ENCODE data around the gene ZNF784.
A peak's percentile ranks its signal among the peaks of the same experiment; 100 is the strongest.

ZNF784 gene

DNA sequence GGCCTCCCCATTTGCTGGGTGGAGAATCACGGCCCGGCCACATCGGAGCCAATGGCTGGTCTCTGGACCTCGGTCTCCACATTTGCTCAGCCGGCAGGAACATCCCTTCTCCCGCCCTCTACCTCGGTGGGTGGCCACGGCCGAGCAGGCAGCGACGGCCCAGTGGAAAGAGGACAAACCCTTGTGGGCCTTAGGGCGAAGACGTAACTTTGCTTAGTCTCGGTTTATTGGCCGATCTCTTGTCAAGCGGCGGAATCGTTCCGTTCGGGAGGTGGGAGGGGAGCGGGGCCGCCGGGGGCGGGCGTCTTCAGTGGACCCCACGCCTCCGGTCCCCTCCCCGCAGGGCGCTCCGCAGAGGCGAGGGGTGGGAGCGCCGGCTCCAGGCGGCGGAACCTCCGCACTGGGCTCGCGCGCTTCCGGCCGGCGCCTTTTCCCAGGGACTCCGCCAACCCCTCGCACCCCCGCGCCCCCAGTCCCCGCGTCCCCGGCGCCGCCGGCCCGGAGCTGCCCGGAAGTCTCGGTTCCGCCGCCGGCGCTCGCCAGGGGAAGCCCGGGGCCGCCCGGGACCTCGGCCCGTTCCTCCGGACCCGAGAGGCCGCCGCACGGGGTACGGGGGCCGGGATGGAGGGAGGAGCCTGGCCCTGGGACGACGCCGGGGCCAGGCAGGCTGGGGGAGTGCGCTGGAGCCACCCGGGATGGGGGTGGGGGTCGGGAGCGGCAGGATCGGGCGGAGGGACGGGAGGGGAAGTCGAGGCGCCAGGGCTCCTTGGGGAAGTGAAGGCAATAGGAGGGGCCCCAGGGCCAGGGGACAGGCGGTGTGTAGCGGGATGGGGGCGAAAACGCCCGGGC lies 16.4 kb upstream of the ZNF784 start, which contains the start of gene ZNF580:
TSS of gene ZNF580 (plus strand) at position 426 of the 849 bp plus-strand sequence. CDS start 1,507 bp downstream, outside the sequence.
- Histone ChIP-seq H3K4me1 (ENCODE audit: control insufficient read depth, insufficient read depth, low read length) (peaks cover 15% of the 10 kb centered on the region), H3K4me3 (ENCODE audit: low read depth, low read length) (peak within 1 kb of the TSS; percentile 91), H3K9me3 (ENCODE audit: control insufficient read depth, insufficient read depth, low read depth, low read length) (no peaks in the 10 kb centered on the region), H3K27me3 (ENCODE audit: control insufficient read depth, insufficient read depth, low read length) (no peaks in the 10 kb centered on the region), H3K27ac (ENCODE audit: low read depth, low read length) (peak within 1 kb of the TSS; percentile 72; the same call in 1 of the 2 replicates), H3K9ac (ENCODE audit: low read length) (peak within 1 kb of the TSS; percentile 89), H3K36me3 (ENCODE audit: control insufficient read depth, insufficient read depth, low read length) (peaks cover 15% of the 10 kb centered on the region)

DNA sequence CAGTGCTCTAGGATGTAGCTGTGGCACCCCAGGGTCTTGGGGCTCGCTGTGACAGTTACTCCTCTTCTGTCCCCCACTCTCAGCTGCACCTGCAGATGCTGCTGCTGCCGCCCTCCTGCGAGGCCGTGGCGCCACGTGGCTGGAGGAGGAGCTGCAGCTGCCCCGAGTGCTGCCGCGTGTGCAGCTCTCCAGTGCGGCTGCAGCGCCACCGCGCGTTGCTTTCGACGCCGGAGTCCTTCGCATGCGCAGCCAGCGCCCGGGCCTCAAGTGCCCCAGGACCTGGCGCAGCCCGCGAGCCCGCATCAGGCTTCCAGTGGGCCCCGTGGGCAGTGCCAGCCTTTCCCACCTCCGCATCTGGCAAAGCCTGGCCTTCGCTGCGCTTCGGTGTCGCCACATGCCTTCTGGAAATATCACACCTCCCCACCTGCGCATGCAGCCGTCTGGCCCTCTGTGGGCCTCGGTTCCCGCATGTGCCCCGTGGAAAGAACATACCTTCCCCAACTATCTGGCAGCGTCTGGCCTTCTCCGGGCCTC lies 15.7 kb upstream of the ZNF784 start:
- peaks cover 19% of the 10 kb centered on the region for H3K4me1 ChIP-seq (ENCODE audit: control insufficient read depth, insufficient read depth, low read length)
- peak overlapping the region; percentile 67 for H3K9ac ChIP-seq (ENCODE audit: low read length)

DNA sequence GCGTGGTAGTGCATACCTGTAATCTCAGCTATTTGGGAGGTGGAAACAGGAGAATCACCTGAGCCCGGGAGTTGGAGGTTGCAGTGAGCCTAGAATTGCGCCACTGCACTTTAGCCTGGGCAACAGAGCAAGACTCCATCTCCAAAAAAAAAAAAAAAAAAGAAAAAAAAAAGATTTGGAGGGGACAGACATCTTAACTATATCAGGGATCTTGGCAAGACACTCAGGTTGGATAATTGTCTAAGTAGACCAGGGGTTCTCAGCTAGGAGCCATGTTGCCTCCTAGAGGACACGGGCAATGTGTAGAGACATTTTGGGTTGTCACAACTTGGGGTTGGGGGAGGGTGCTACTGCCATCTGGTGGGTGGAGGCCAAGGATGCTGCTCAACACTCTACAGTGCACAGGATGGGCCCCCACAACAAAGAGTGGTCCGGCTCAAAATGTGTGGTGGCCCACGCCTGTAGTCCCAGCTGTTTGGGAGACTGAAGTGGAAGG lies 14.5 kb upstream of the ZNF784 start:
- Histone ChIP-seq H3K9ac (ENCODE audit: low read length) (no peak overlapping the region), H3K27ac (ENCODE audit: low read depth, low read length) (no peak overlapping the region), H3K27me3 (ENCODE audit: control insufficient read depth, insufficient read depth, low read length) (no peaks in the 10 kb centered on the region), H3K36me3 (ENCODE audit: control insufficient read depth, insufficient read depth, low read length) (no peaks in the 10 kb centered on the region), H3K4me1 (ENCODE audit: control insufficient read depth, insufficient read depth, low read length) (peaks cover 19% of the 10 kb centered on the region), H3K9me3 (ENCODE audit: control insufficient read depth, insufficient read depth, low read depth, low read length) (no peaks in the 10 kb centered on the region), H3K4me3 (ENCODE audit: low read depth, low read length) (no peak overlapping the region)

More for the DNA sequence above, 15.7 kb upstream of the ZNF784 start:
- H3K9me3 ChIP-seq (ENCODE audit: control insufficient read depth, insufficient read depth, low read depth, low read length), result no peaks in the 10 kb centered on the region
- H3K27ac ChIP-seq (ENCODE audit: low read depth, low read length), result peak overlapping the region; percentile 72; the same call in 1 of the 2 replicates
- H3K4me3 ChIP-seq (ENCODE audit: low read depth, low read length), result peak overlapping the region; percentile 91
- no peaks in the 10 kb centered on the region for H3K27me3 ChIP-seq (ENCODE audit: control insufficient read depth, insufficient read depth, low read length)
- peaks cover 8% of the 10 kb centered on the region for H3K36me3 ChIP-seq (ENCODE audit: control insufficient read depth, insufficient read depth, low read length)

DNA sequence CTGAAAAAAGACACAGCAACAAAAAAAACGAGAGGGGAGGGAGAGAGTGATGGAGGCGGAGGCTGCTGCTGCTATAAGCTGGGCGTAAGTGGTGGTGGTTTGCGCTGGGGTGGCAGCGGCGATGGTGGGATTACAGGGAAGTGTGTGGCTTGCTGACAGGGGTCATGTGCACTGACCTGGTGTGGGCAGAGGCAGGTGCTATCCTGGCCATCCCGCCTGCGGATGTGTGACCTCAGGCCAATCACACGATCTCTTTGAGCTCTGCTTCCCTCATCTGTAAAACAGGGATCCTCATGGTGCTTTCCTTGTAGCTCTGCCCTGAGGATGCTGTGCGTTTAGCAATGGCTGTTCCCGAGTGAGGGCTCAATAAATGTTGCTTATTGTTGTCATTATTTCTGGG lies 13.2 kb upstream of the ZNF784 start:
- Histone ChIP-seq H3K9me3 (ENCODE audit: control insufficient read depth, insufficient read depth, low read depth, low read length) (no peaks in the 10 kb centered on the region), H3K27ac (ENCODE audit: low read depth, low read length) (no peak overlapping the region), H3K4me1 (ENCODE audit: control insufficient read depth, insufficient read depth, low read length) (peaks cover 15% of the 10 kb centered on the region), H3K36me3 (ENCODE audit: control insufficient read depth, insufficient read depth, low read length) (no peaks in the 10 kb centered on the region), H3K4me3 (ENCODE audit: low read depth, low read length) (no peak overlapping the region), H3K27me3 (ENCODE audit: control insufficient read depth, insufficient read depth, low read length) (no peaks in the 10 kb centered on the region), H3K9ac (ENCODE audit: low read length) (no peak overlapping the region)

DNA sequence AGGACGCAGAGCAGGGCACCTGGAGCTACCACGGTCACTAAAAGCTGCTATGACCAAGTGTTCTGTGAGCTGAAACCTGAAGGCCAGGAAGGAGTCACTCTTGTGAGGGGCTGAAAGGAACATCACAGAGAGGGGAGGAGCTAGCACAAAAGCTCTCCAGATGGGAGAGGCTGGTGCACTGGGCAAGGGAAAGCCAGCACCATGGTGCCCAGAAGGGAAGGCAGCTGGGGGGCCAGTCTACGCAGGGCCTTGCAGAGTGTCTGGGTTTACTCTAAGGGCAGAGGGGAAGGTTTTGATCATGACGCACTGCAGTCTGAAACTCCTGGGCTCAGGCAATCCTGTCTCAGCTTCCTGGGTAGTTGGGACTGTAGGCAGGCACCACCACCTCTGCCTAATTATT lies 12.4 kb upstream of the ZNF784 start:
- Histone ChIP-seq H3K27ac (ENCODE audit: low read depth, low read length) (no peak overlapping the region), H3K4me1 (ENCODE audit: control insufficient read depth, insufficient read depth, low read length) (peaks cover 15% of the 10 kb centered on the region), H3K27me3 (ENCODE audit: control insufficient read depth, insufficient read depth, low read length) (no peaks in the 10 kb centered on the region), H3K36me3 (ENCODE audit: control insufficient read depth, insufficient read depth, low read length) (no peaks in the 10 kb centered on the region), H3K9ac (ENCODE audit: low read length) (no peak overlapping the region), H3K4me3 (ENCODE audit: low read depth, low read length) (peak overlapping the region; percentile 12; the same call in 1 of the 2 replicates), H3K9me3 (ENCODE audit: control insufficient read depth, insufficient read depth, low read depth, low read length) (no peaks in the 10 kb centered on the region)

DNA sequence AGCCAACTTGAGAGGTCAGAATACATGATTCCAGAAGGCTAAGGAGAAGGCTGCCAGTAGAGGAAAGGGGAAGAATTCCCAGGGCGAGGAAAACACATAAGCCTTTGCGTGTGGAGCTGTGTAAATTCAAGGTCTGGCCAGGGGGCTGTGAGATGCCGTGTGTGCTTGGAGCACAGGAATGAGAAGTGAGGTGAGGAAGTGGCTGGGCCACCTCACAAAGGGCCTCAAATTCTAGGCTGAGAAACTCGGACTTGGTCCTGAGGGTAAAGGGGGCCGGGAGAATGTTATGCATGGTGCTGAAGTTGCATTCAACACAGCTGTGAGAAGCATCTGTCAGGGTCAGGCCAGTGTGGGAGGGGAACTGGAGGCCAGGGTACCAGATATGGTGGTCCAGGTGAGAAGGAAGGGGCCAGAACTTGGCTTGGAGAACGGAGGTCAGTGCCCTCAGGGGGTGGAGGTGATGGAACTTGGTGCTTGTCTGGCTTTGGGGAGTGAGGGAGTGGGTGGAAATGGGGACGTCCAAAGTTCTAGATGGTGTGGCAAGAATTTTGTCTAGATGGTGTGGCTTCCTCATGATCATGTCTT lies 11.6 kb upstream of the ZNF784 start:
- Histone ChIP-seq H3K9me3 (ENCODE audit: control insufficient read depth, insufficient read depth, low read depth, low read length) (no peaks in the 10 kb centered on the region), H3K9ac (ENCODE audit: low read length) (peak overlapping the region; percentile 93), H3K4me1 (ENCODE audit: control insufficient read depth, insufficient read depth, low read length) (peaks cover 15% of the 10 kb centered on the region), H3K4me3 (ENCODE audit: low read depth, low read length) (peak overlapping the region; percentile 95), H3K27me3 (ENCODE audit: control insufficient read depth, insufficient read depth, low read length) (no peaks in the 10 kb centered on the region), H3K36me3 (ENCODE audit: control insufficient read depth, insufficient read depth, low read length) (no peaks in the 10 kb centered on the region), H3K27ac (ENCODE audit: low read depth, low read length) (no peak overlapping the region)

DNA sequence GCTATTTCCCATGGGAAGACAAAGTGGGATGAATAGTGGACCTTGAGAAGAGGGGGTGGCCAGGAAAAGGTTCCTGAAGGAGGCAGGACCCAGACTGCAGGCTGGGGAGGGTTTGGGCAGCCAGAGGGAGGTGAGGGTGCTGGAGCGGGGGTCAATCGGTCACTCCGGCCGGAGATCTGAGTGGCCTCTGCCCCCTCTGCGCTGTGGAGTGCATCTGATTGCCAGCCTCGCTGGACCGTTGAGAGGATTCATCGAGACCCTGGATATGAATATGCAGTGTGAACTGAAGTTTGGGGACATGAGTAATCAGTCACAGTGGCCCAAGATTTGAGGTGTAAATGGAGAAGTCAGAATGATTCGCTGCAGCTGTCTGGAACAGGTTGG lies 11.0 kb upstream of the ZNF784 start:
- Histone ChIP-seq H3K36me3 (ENCODE audit: control insufficient read depth, insufficient read depth, low read length) (no peaks in the 10 kb centered on the region), H3K4me3 (ENCODE audit: low read depth, low read length) (peak overlapping the region; percentile 95), H3K9ac (ENCODE audit: low read length) (peak overlapping the region; percentile 93), H3K4me1 (ENCODE audit: control insufficient read depth, insufficient read depth, low read length) (peaks cover 11% of the 10 kb centered on the region), H3K27me3 (ENCODE audit: control insufficient read depth, insufficient read depth, low read length) (no peaks in the 10 kb centered on the region), H3K27ac (ENCODE audit: low read depth, low read length) (peak overlapping the region; percentile 54; the same call in 1 of the 2 replicates), H3K9me3 (ENCODE audit: control insufficient read depth, insufficient read depth, low read depth, low read length) (no peaks in the 10 kb centered on the region)

DNA sequence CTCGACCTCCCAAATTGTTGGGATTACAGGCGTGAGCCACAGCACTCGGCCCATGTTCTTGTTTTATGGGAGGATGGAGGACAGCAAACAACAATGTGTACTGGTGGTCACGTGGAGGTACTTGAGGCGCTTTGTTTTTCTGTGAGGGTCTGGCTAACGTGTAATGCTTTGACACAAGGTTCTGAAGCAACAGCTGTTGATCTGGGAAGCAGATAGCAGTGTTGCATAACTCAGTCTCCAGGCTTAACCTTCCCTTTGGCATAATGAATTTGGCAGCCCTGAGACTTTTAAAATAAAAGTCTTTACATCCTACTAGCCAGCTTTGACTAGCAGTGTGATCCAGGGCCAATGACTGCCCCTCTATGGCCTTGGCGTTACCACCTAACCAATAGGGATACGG lies 9.5 kb upstream of the ZNF784 start:
- Histone ChIP-seq H3K4me3 (ENCODE audit: low read depth, low read length) (no peak overlapping the region), H3K27me3 (ENCODE audit: control insufficient read depth, insufficient read depth, low read length) (no peaks in the 10 kb centered on the region), H3K9ac (ENCODE audit: low read length) (no peak overlapping the region), H3K27ac (ENCODE audit: low read depth, low read length) (no peak overlapping the region), H3K36me3 (ENCODE audit: control insufficient read depth, insufficient read depth, low read length) (no peaks in the 10 kb centered on the region), H3K9me3 (ENCODE audit: control insufficient read depth, insufficient read depth, low read depth, low read length) (no peaks in the 10 kb centered on the region), H3K4me1 (ENCODE audit: control insufficient read depth, insufficient read depth, low read length) (peaks cover 9% of the 10 kb centered on the region)

DNA sequence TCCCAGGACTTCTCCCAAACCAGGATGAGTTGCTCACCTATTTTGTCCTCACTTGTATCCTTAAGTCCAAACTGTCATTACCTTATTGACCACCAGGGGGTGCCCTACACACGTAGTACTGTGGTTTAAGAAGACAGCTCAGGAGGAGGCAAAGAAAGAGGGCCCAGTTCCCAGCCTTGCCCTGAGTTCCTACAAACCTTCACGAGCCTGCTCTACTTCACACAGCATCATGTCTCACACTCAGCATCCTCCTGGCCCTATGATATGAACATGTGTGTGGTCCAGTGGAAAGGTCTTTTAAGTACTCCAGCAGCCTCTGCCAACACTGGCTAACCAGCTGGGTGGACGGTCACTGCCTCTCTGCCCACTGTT lies 8.1 kb upstream of the ZNF784 start:
- Histone ChIP-seq H3K4me3 (ENCODE audit: low read depth, low read length) (no peak overlapping the region), H3K9me3 (ENCODE audit: control insufficient read depth, insufficient read depth, low read depth, low read length) (no peaks in the 10 kb centered on the region), H3K4me1 (ENCODE audit: control insufficient read depth, insufficient read depth, low read length) (peaks cover 9% of the 10 kb centered on the region), H3K27me3 (ENCODE audit: control insufficient read depth, insufficient read depth, low read length) (no peaks in the 10 kb centered on the region), H3K27ac (ENCODE audit: low read depth, low read length) (no peak overlapping the region), H3K9ac (ENCODE audit: low read length) (no peak overlapping the region), H3K36me3 (ENCODE audit: control insufficient read depth, insufficient read depth, low read length) (no peaks in the 10 kb centered on the region)

DNA sequence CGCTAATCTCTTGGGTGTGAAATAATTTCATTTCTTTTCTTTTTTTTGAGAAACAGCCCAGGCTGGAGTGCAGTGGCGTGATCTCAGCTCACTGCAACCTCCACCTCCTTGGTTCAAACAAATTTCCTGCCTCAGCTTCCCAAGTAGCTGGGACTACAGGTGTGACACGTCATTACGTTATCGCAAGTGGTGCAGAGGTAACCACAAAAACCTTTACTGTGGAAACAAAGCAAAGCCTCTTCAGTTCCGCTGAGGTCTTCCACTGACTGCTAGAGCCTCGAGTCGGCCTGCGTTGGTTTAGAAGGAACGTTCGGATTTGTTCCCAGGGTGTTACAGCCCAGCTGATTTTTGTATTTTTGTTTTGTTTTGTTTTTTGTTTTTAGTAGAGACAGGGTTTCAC lies 2.0 kb upstream of the ZNF784 start:
- H3K27ac ChIP-seq (ENCODE audit: low read depth, low read length), result no peak overlapping the region
- no peak overlapping the region for H3K4me3 ChIP-seq (ENCODE audit: low read depth, low read length)
- no peaks in the 10 kb centered on the region; the same call in 1 of the 2 replicates for H3K4me1 ChIP-seq (ENCODE audit: control insufficient read depth, insufficient read depth, low read length)
- no peak overlapping the region for H3K9ac ChIP-seq (ENCODE audit: low read length)
- no peaks in the 10 kb centered on the region for H3K27me3 ChIP-seq (ENCODE audit: control insufficient read depth, insufficient read depth, low read length)
- H3K9me3 ChIP-seq (ENCODE audit: control insufficient read depth, insufficient read depth, low read depth, low read length), result no peaks in the 10 kb centered on the region
- H3K36me3 ChIP-seq (ENCODE audit: control insufficient read depth, insufficient read depth, low read length), result peaks cover 3% of the 10 kb centered on the region; the same call in 1 of the 2 replicates

DNA sequence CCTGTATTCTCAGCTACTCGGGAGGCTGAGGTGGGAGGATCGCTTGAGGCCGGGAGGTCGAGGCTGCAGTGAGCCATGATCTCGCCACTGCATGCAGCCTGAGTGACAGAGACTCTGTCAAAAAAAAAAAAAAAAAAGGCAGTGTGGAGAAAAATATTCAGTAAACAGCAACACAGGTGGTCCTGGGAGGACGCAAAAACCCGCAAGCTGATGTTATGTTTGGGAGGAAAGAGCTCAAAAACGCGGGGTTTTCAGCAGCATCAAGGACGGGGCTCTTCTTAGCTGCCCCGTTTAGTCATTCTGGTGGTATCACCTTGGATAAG lies 599 bp upstream of the ZNF784 start:
- H3K27me3 ChIP-seq (ENCODE audit: control insufficient read depth, insufficient read depth, low read length), result no peaks in the 10 kb centered on the region
- H3K9ac ChIP-seq (ENCODE audit: low read length), result no peak overlapping the region
- peak overlapping the region; percentile 61 for H3K4me3 ChIP-seq (ENCODE audit: low read depth, low read length)
- H3K4me1 ChIP-seq (ENCODE audit: control insufficient read depth, insufficient read depth, low read length), result no peaks in the 10 kb centered on the region; the same call in 1 of the 2 replicates
- H3K36me3 ChIP-seq (ENCODE audit: control insufficient read depth, insufficient read depth, low read length), result peaks cover 17% of the 10 kb centered on the region
- H3K27ac ChIP-seq (ENCODE audit: low read depth, low read length), result no peak overlapping the region
- no peaks in the 10 kb centered on the region for H3K9me3 ChIP-seq (ENCODE audit: control insufficient read depth, insufficient read depth, low read depth, low read length)

Data from HUES6 (cell line).